ENCODE data around the gene ATP5PO.

Gene ATP5PO, protein sequence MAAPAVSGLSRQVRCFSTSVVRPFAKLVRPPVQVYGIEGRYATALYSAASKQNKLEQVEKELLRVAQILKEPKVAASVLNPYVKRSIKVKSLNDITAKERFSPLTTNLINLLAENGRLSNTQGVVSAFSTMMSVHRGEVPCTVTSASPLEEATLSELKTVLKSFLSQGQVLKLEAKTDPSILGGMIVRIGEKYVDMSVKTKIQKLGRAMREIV

DNA sequence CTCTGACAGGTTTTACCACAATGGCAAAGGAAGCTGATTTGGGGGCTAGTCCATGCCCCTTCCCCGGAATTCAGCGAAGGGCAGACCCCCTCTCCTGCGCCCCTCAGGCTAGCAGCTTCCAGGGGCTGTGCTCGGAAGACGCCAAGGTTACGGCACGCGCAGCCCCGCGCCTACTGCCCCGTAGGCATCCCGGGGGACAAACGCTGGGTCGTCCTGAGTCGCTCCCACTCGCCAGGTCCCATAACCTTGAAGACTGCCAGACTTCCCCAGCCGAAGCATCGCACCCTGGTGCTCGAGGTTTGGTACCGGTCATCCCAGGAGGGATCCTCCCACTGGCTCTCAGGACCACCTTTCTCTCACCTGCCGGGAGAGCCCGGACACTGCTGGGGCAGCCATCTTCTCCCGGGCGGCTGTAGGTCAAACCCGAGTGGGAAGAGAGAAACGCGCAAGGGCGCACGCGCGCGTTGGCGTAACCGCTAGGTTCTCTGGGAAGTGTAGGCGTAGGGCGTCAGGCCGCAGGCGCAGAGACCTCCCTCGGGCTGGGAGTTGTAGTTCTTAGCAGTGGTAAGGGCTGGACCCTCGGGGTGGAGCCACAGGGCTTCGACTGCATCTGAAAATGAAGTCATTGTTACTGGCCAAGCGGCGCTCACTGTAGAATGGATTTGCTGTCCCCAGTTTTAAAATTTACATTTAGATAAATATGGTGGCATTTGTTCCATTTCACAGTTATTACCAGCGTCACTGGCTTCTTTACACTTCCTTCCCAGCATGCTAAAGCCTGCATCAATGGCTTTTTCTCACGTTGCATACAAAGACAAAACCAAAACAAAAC is at the start of gene ATP5PO:
Gene ATP5PO, minus strand, starts transcription at position 437 of the 832 bp plus-strand sequence. Its CDS starts 41 bp downstream, at position 396.
- TF ChIP-seq, protein P1, sequence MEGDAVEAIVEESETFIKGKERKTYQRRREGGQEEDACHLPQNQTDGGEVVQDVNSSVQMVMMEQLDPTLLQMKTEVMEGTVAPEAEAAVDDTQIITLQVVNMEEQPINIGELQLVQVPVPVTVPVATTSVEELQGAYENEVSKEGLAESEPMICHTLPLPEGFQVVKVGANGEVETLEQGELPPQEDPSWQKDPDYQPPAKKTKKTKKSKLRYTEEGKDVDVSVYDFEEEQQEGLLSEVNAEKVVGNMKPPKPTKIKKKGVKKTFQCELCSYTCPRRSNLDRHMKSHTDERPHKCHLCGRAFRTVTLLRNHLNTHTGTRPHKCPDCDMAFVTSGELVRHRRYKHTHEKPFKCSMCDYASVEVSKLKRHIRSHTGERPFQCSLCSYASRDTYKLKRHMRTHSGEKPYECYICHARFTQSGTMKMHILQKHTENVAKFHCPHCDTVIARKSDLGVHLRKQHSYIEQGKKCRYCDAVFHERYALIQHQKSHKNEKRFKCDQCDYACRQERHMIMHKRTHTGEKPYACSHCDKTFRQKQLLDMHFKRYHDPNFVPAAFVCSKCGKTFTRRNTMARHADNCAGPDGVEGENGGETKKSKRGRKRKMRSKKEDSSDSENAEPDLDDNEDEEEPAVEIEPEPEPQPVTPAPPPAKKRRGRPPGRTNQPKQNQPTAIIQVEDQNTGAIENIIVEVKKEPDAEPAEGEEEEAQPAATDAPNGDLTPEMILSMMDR (IDR thresholded peaks at IDR 0.05; ENCODE audit: low read depth, low read length, missing control alignments): no peak
- peak; percentile 97 for DNase-seq (ENCODE audit: low read depth)
- peak within 1 kb of the TSS; percentile 100 for H3K4me3 ChIP-seq (ENCODE audit: low read depth, low read length)

DNA sequence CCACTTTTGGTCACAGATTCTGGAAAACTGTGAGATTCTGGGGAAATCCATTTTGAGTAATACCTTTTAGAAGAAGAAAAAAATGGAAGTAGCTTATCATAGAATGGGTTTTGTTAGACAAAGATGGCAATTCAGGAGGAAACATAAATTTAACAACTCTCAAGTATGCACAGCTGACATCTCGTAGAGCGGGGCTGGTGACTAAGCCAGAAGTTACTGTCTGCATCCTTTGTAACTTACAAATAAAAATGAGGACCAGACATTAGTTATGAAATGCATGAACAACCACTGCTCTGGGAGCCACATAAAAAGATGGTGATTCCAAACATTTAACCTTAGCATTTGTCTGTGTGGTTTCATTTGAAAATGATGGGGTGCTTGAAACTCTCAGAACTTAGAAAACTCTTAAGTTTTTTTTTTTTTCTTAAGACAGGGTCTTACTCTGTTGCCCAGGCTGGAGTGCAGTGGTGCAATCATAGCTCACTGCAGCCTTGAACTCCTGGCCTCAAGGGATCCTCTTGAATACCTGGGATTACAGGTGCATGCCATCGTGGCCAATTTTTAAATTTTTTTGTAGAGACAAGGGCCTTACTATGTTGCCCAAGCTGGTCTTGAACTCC is 49.2 kb upstream of the ATP5PO start:
- DNase-seq (ENCODE audit: low read depth): no peak
- no peak overlapping the region for H3K4me3 ChIP-seq (ENCODE audit: low read depth, low read length)
- TF ChIP-seq, protein P1 (IDR thresholded peaks at IDR 0.05; ENCODE audit: low read depth, low read length, missing control alignments): no peak

DNA sequence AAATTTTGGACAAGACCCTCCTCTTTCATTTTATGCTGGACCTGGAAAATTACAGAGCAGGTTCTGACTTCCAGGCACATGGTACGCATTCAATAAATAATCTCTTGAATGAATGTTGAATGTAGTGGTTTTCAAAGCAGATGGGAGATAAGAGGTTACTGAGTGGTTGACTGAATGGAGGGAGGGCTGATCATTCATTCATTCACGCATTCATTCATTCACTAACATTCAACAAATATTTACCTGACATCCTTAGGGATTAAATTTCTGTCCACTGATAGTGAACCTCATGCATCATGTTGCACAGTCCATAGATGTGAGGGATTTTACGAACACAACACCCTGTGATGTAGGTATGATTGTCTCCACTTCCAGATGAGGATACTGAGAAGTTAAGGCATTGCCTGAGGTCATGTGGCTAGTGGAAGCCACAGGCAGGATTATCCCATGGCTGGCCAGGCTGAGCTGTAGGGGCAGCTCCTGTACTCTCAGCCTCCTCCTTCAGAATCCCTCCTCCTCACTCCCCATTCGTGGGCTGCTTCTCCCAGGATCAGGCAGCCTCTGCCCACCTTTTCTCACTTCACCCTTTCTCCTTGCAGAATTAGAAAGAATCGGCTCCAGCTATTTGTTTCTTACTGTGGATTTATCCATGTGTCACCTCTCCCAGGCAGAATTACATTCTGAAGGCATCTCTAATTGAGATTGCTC is 48.4 kb upstream of the ATP5PO start:
- no peak for DNase-seq (ENCODE audit: low read depth)

DNA sequence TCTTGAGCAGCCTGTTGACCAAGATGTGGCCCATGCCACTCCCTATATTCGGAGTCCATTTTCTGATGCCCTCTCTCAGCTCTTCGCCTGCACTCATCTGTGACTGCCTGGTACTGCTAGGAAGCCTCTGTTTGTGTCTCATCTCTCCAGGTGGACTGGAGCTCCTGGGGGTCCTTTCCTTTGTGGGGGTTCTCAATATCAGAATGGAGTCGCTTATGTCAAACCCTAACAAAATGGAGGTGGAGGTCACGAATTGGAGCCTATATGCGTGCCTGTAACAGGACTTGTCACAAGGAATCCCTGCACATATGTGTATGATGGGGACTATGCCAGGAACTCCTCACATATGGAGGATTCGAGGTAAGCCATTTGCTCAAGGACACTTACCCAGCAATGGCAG is 46.7 kb upstream of the ATP5PO start:
- TF ChIP-seq, protein P1 (IDR thresholded peaks at IDR 0.05; ENCODE audit: low read depth, low read length, missing control alignments): no peak
- no peak overlapping the region for H3K4me3 ChIP-seq (ENCODE audit: low read depth, low read length)
- DNase-seq (ENCODE audit: low read depth): no peak

More for the DNA sequence above, 48.4 kb upstream of the ATP5PO start:
- TF ChIP-seq, protein P1 (IDR thresholded peaks at IDR 0.05; ENCODE audit: low read depth, low read length, missing control alignments): no peak
- H3K4me3 ChIP-seq (ENCODE audit: low read depth, low read length): no peak overlapping the region

DNA sequence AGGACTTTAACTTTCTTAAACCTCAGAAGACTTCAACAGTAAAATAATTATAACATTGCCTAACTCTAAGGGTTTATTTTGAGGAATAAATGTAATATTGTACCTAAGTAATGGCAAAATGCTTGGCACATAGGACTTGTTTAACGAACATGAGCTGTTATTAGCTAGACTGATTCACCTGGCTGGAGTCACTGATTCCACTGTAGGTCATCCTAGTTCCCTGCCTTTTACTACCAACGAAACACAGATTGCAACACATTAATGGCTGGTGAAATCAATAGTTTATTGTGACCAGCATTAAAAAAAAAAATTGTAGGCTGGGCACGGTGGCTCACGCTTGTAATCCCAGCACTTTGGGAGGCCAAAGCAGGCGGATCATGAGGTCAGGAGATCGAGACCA is 45.5 kb upstream of the ATP5PO start:
- DNase-seq (ENCODE audit: low read depth): no peak
- H3K4me3 ChIP-seq (ENCODE audit: low read depth, low read length): no peak overlapping the region
- TF ChIP-seq, protein P1 (IDR thresholded peaks at IDR 0.05; ENCODE audit: low read depth, low read length, missing control alignments): no peak

DNA sequence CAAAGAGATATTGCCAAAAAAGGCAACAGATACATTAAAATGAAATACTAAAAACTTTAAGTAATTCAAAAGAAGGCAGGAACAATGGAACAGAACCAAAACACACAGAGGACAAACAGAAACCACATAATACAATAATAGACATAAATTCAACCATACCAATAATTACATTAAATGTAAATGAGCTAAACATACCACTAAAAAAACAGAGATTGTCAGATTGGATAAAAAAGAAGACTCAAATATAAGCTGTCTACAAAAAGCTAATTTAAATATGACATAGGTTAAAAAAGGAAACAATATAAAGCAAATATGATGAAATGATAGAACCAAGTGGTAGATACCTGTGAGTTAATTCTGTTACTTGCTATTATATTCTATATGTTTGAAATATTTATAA is 44.1 kb upstream of the ATP5PO start:
- TF ChIP-seq, protein P1 (IDR thresholded peaks at IDR 0.05; ENCODE audit: low read depth, low read length, missing control alignments): no peak
- no peak overlapping the region for H3K4me3 ChIP-seq (ENCODE audit: low read depth, low read length)
- DNase-seq (ENCODE audit: low read depth): no peak
